DOHH2 (cell line): ENCODE measurements around the gene ZNF248.

Experiments used
- CTCF ChIP-seq: fragments of 200-600 bp; sonication (generic); IDR thresholded peaks from one replicate; pipeline ENCODE4 v1.5.1; 2014; ENCODE audit warnings: antibody characterized with exemption, mild to moderate bottlenecking, low read depth, low read length; ENCODE audit not compliant: poor library complexity, severe bottlenecking
- EZH2phosphoT487 ChIP-seq: fragments of 200-600 bp; sonication (generic); IDR thresholded peaks from 2 replicates; pipeline ENCODE4 v1.6.1; 2017; ENCODE audit warnings: borderline replicate concordance, mild to moderate bottlenecking, antibody characterized with exemption, low read length, moderate library complexity, mixed read lengths

- TF ChIP-seq CTCF (no peak), EZH2phosphoT487 (no peak)
Observed at GRCh38 chr10:37868796-37869195, 11.4 kb upstream of the ZNF248 start.
